Mesendoderm (in vitro differentiated cells): ENCODE data around the gene MRPL18.

Experiments
- DNase-seq: peaks from one replicate; pipeline ENCODE4 v3.0.0; 2013
- H2AK5ac ChIP-seq: 2 replicates; pipeline ENCODE4 v1.6.1; 2013; ENCODE audit warnings: low read length, inconsistent platforms
- H2BK120ac ChIP-seq: 2 replicates; pipeline ENCODE4 v1.6.1; 2013; ENCODE audit warnings: low read depth, mild to moderate bottlenecking, low read length, moderate library complexity, mixed read lengths
- H2BK15ac ChIP-seq: replicated peaks from 2 replicates; pipeline ENCODE4 v1.6.1; 2013; ENCODE audit warnings: low read depth, mild to moderate bottlenecking, moderate library complexity
- H2BK5ac ChIP-seq: 2 replicates; pipeline ENCODE4 v1.6.1; 2013; ENCODE audit warnings: low read length, inconsistent platforms
- H3K18ac ChIP-seq: 2 replicates; pipeline ENCODE4 v1.6.1; 2013; ENCODE audit warnings: mild to moderate bottlenecking, low read length, mixed read lengths
- H3K23ac ChIP-seq: one replicate; pipeline ENCODE4 v1.6.1; 2013; ENCODE audit warnings: low read length
- H3K27ac ChIP-seq: 2 replicates; pipeline ENCODE4 v1.5.1; 2013; ENCODE audit warnings: low read depth, mild to moderate bottlenecking, inconsistent platforms, low read length, moderate library complexity
- H3K27me3 ChIP-seq: 2 replicates; pipeline ENCODE4 v1.6.1; 2013; ENCODE audit warnings: low read length, control low read depth, mild to moderate bottlenecking, inconsistent platforms; ENCODE audit not compliant: insufficient read depth, poor library complexity
- H3K36me3 ChIP-seq: 2 replicates; pipeline ENCODE4 v1.6.1; 2013; ENCODE audit warnings: low read length, inconsistent platforms; ENCODE audit not compliant: control insufficient read depth, insufficient read depth
- H3K4ac ChIP-seq: one replicate; pipeline ENCODE4 v1.6.1; 2013; ENCODE audit warnings: low read depth, mild to moderate bottlenecking, low read length, moderate library complexity
- H3K4me1 ChIP-seq: 2 replicates; pipeline ENCODE4 v1.6.1; 2013; ENCODE audit warnings: low read depth, low read length, inconsistent platforms; ENCODE audit not compliant: control insufficient read depth
- H3K4me2 ChIP-seq: 2 replicates; pipeline ENCODE4 v1.6.1; 2013; ENCODE audit warnings: low read length
- H3K4me3 ChIP-seq: 2 replicates; pipeline ENCODE4 v1.5.1; 2013; ENCODE audit warnings: mild to moderate bottlenecking, low read length
- H3K56ac ChIP-seq: one replicate; pipeline ENCODE4 v1.6.1; 2013; ENCODE audit warnings: low read length
- H3K79me1 ChIP-seq: 2 replicates; pipeline ENCODE4 v1.6.1; 2013; ENCODE audit warnings: low read length, inconsistent platforms
- H3K79me2 ChIP-seq: 2 replicates; pipeline ENCODE4 v1.6.1; 2013; ENCODE audit warnings: mild to moderate bottlenecking, low read length; ENCODE audit not compliant: control insufficient read depth, insufficient read depth
- H3K9ac ChIP-seq: 2 replicates; pipeline ENCODE4 v1.6.1; 2013; ENCODE audit warnings: low read length, inconsistent platforms
- H4K5ac ChIP-seq: one replicate; pipeline ENCODE4 v1.6.1; 2013; ENCODE audit warnings: low read length
- H4K8ac ChIP-seq: one replicate; pipeline ENCODE4 v1.6.1; 2013; ENCODE audit warnings: low read depth, mild to moderate bottlenecking, control low read depth, low read length, moderate library complexity
- WGBS: extraction: QIAGEN DNeasy Blood & Tissue Kit; methylation state at CpG from one replicate; pipeline ENCODE4 v1.1.7; 2013; ENCODE audit warnings: low lambda C conversion rate, missing lambda C conversion rate; ENCODE audit not compliant: insufficient coverage; ENCODE audit errors: extremely low coverage; 5-methylcytosine and 5-hydroxymethylcytosine counted together

Gene MRPL18

DNA sequence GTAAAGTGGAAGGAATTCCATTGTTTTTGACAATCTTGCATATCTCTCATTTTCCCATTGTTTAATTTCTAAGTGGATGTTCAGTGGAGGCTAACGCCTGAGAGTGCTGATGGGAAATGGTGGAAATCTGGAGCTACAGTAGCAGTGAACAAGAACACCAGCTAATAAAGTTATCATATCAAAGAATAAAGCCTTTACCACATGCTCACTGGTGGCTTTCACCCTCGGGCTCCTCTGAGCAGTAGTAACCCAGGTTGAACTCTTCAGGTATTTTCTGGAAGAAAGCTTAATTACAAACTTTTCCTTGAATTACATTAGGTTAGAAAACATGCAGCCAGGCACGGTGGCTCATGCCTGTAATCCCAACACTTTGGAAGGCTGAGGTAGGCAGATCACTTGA is 38.8 kb upstream of the MRPL18 start:
- Histone ChIP-seq H3K18ac (no peak overlapping the region), H2BK120ac (no peak overlapping the region), H3K79me1 (peaks cover 4% of the 10 kb centered on the region), H3K4me3 (no peak overlapping the region), H2BK15ac (no peak overlapping the region), H4K8ac (no peak overlapping the region), H3K4me1 (no peaks in the 10 kb centered on the region), H3K4ac (no peak overlapping the region), H2BK5ac (no peak overlapping the region), H3K23ac (no peak overlapping the region), H3K79me2 (peaks cover 2% of the 10 kb centered on the region), H3K9ac (no peak overlapping the region), H3K27ac (no peak overlapping the region), H3K36me3 (peaks cover 13% of the 10 kb centered on the region), H3K27me3 (no peaks in the 10 kb centered on the region), H3K56ac (no peak overlapping the region), H3K4me2 (no peak overlapping the region), H4K5ac (no peak overlapping the region), H2AK5ac (no peak overlapping the region)
- no peak for DNase-seq
- no CpG with 5 or more reads among the region's 3 CpGs for WGBS

DNA sequence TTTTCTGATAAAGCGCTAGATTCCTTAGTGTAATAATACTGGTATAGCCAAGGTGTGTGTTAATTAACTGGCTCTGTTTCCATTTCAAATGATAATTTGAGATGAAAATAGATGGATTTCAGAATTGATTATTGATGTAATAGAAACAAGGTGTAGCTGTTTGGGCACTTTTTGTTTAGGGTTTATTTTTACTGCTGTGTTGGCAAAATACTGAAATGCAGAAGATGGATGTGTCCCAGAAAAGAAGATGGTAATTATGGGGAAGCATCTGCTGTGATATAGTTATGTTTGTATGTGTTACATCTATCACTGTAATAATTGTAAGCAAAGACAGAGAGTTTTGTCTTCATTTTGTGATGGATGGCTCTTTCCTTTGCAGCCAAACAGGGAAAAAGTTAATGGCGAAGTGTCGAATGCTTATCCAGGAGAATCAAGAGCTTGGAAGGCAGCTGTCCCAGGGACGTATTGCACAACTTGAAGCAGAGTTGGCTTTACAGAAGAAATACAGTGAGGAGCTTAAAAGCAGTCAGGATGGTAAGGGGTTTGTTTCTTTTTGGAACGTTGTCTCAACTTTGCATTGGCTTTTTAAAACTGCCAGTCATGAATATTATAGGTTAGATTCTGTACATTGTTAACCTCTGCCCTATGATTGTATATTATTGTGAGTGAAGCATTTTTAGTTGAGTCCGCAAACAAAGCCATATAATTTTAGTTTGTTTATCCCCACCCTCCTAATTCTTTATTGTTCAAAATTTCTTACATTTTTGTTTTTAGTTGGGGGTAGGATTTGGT is 37.0 kb upstream of the MRPL18 start:
- H3K4me3 ChIP-seq: no peak overlapping the region
- no peak overlapping the region for H2AK5ac ChIP-seq
- H3K27me3 ChIP-seq: no peaks in the 10 kb centered on the region
- peaks cover 12% of the 10 kb centered on the region for H3K36me3 ChIP-seq
- H2BK15ac ChIP-seq: no peak overlapping the region
- no peak overlapping the region for H2BK5ac ChIP-seq
- no peak overlapping the region for H2BK120ac ChIP-seq
- H3K4me1 ChIP-seq: no peaks in the 10 kb centered on the region
- no peak for DNase-seq
- no peak overlapping the region for H3K9ac ChIP-seq
- no peak overlapping the region for H3K27ac ChIP-seq
- H3K4me2 ChIP-seq: no peak overlapping the region
- H3K23ac ChIP-seq: no peak overlapping the region
- no peak overlapping the region for H4K8ac ChIP-seq
- H3K4ac ChIP-seq: no peak overlapping the region
- no peak overlapping the region for H3K56ac ChIP-seq
- no peak overlapping the region for H4K5ac ChIP-seq
- H3K79me1 ChIP-seq: peaks cover 4% of the 10 kb centered on the region
- H3K79me2 ChIP-seq: peaks cover 2% of the 10 kb centered on the region
- no CpG with 5 or more reads among the region's 6 CpGs for WGBS
- no peak overlapping the region for H3K18ac ChIP-seq

DNA sequence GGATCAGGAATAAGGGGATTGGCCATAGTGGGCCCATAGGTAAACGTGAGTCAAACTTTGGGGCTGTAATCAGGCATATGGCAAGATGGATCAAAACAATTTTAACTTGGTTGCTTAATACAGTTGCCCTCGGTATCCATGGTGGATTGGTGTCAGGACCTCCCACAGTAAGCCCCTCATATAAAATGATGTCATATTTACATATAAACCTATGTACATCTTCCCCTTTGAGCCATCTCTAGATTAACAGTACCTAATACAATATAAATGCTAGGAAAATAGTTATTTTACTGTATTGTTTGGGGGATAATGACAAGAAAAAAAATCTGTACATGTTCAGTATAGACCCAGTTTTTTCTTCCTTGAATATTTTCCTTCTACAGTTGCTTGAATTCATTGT is 35.9 kb upstream of the MRPL18 start:
- Histone ChIP-seq H2BK5ac (no peak overlapping the region), H3K27ac (no peak overlapping the region), H3K23ac (no peak overlapping the region), H3K18ac (no peak overlapping the region), H3K56ac (no peak overlapping the region), H3K4me2 (no peak overlapping the region), H3K4me1 (no peaks in the 10 kb centered on the region), H3K79me1 (peaks cover 6% of the 10 kb centered on the region), H2BK15ac (no peak overlapping the region), H4K8ac (no peak overlapping the region), H3K27me3 (no peaks in the 10 kb centered on the region), H2AK5ac (no peak overlapping the region), H3K79me2 (peaks cover 2% of the 10 kb centered on the region), H3K9ac (no peak overlapping the region), H3K36me3 (peaks cover 11% of the 10 kb centered on the region), H4K5ac (no peak overlapping the region), H2BK120ac (no peak overlapping the region), H3K4me3 (no peak overlapping the region), H3K4ac (no peak overlapping the region)
- DNase-seq: no peak
- WGBS: no CpG with 5 or more reads among the region's 2 CpGs

DNA sequence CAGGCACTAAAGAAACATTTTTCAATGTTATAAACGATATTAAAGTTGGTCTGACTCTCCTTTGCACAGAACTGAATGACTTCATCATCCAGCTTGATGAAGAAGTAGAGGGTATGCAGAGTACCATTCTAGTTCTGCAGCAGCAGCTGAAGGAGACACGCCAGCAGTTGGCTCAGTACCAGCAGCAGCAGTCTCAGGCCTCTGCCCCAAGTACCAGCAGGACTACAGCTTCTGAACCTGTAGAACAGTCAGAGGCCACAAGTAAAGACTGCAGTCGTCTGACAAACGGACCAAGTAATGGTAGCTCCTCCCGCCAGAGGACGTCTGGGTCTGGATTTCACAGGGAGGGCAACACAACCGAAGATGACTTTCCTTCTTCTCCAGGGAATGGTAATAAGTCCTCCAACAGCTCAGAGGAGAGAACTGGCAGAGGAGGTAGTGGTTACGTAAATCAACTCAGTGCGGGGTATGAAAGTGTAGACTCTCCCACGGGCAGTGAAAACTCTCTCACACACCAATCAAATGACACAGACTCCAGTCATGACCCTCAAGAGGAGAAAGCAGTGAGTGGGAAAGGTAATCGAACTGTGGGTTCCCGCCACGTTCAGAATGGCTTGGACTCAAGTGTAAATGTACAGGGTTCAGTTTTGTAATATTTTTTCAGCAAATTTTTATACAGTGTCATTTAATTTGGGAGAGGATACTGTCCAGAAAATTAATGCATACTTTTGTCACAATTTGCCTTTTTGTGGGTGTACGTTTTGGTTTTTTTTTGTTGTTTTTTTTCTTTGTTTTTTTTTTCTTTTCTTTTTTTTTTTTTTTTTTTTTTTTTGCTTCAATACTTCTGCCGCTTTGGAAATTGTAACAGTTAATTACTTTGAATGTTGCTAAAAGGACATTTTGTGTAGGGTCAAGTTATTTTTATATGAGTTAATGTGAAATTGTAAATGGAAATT is 35.0 kb upstream of the MRPL18 start:
- WGBS: no CpG with 5 or more reads among the region's 15 CpGs
- H4K8ac ChIP-seq: no peak overlapping the region
- H3K4me2 ChIP-seq: no peak overlapping the region
- H4K5ac ChIP-seq: no peak overlapping the region
- H2BK120ac ChIP-seq: no peak overlapping the region
- H3K4me3 ChIP-seq: no peak overlapping the region
- no peak for DNase-seq
- H3K27me3 ChIP-seq: no peaks in the 10 kb centered on the region
- no peak overlapping the region for H2BK5ac ChIP-seq
- H3K56ac ChIP-seq: no peak overlapping the region
- H3K79me2 ChIP-seq: peaks cover 2% of the 10 kb centered on the region
- H3K36me3 ChIP-seq: peaks cover 11% of the 10 kb centered on the region
- H3K4me1 ChIP-seq: no peaks in the 10 kb centered on the region
- H3K79me1 ChIP-seq: peaks cover 6% of the 10 kb centered on the region
- H3K23ac ChIP-seq: no peak overlapping the region
- no peak overlapping the region for H2AK5ac ChIP-seq
- H2BK15ac ChIP-seq: no peak overlapping the region
- no peak overlapping the region for H3K18ac ChIP-seq
- no peak overlapping the region for H3K4ac ChIP-seq
- no peak overlapping the region for H3K9ac ChIP-seq
- no peak overlapping the region for H3K27ac ChIP-seq

DNA sequence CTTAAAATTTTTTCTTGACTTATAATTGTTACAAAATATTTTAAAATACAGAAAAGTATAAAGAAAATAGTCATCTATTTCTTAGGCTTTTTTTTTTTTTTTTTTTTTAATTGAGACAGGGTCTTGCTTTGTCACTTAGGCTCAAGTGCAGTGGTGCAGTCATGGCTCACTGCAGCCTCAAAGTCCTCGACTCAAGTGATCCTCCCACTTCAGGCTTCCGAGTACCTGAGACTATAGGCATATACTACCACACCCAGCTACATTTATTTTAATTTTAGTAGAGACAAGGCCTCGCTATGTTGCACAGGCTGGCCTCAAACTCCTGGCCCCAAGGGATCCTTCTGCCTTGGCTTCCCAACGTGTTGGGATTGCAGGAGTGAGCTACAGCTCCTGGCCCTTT is 33.8 kb upstream of the MRPL18 start:
- no CpG with 5 or more reads among the region's 4 CpGs for whole genome bisulfite sequencing

More for the DNA sequence above, 33.8 kb upstream of the MRPL18 start:
- Histone ChIP-seq H3K27ac (no peak overlapping the region), H3K4me1 (peaks cover 5% of the 10 kb centered on the region), H3K4ac (no peak overlapping the region), H3K27me3 (no peaks in the 10 kb centered on the region), H2BK15ac (no peak overlapping the region), H3K18ac (no peak overlapping the region), H3K4me2 (no peak overlapping the region), H3K56ac (no peak overlapping the region), H2AK5ac (no peak overlapping the region), H2BK5ac (no peak overlapping the region), H3K79me1 (peaks cover 6% of the 10 kb centered on the region), H4K5ac (no peak overlapping the region), H3K79me2 (peaks cover under 1% of the 10 kb centered on the region), H3K23ac (no peak overlapping the region), H2BK120ac (no peak overlapping the region), H3K4me3 (no peak overlapping the region), H3K36me3 (peaks cover 11% of the 10 kb centered on the region), H3K9ac (no peak overlapping the region), H4K8ac (no peak overlapping the region)
- DNase-seq: no peak
